OCI-LY7 (cell line): ENCODE results near the gene CSTF1. TPM values are rescaled to one million over a fixed set of nuclear protein-coding genes. Genes with fewer than 3 reads are reported as not detected.

ENCODE experiments used
- BruUV-seq: library from RNA; stranded (reverse); fragments of 400-500 nt; replicated peaks from 2 replicates; lab custom pipeline; 2021; lab: Mats Ljungman, UMichigan
- CTCF ChIA-PET: fragments of 300-600 bp; sonication (Branson Sonifier 250); formaldehyde crosslinking; loops from one replicate; lab custom pipeline; 2022; ENCODE audit warnings: antibody characterized with exemption; ENCODE audit not compliant: unreplicated experiment; lab: Charles Lee
- POLR2A ChIA-PET: fragments of 300-600 bp; sonication (Branson Sonifier 250); formaldehyde crosslinking; loops from one replicate; lab custom pipeline; 2022; ENCODE audit warnings: antibody characterized with exemption; lab: Charles Lee
- DNase-seq: peaks from one replicate; pipeline ENCODE4 v3.0.0-alpha.2; 2015; ENCODE audit warnings: low spot score
- H2AFZ ChIP-seq: fragments of 200-600 bp; sonication (generic), shearing (Covaris generic); 2 replicates; pipeline ENCODE4 v1.6.1; 2014; ENCODE audit warnings: mild to moderate bottlenecking, antibody characterized with exemption, low read length, moderate library complexity
- H3K27ac ChIP-seq: fragments of 200-600 bp; sonication (generic); 2 replicates; pipeline ENCODE4 v1.5.1; 2014; ENCODE audit warnings: mixed run types, low read depth, mild to moderate bottlenecking, moderate library complexity, low read length, inconsistent platforms; ENCODE audit not compliant: poor library complexity, severe bottlenecking
- H3K36me3 ChIP-seq: fragments of 200-600 bp; sonication (generic); 2 replicates; pipeline ENCODE4 v1.6.1; 2014; ENCODE audit warnings: mild to moderate bottlenecking, antibody characterized with exemption, low read length, moderate library complexity, mixed read lengths; ENCODE audit not compliant: insufficient read depth
- H3K4me1 ChIP-seq: fragments of 200-600 bp; sonication (generic); 2 replicates; pipeline ENCODE4 v1.5.1; 2014; ENCODE audit warnings: mild to moderate bottlenecking, low read length; ENCODE audit not compliant: insufficient read depth, poor library complexity, severe bottlenecking
- H3K4me2 ChIP-seq: fragments of 200-600 bp; sonication (generic); 2 replicates; pipeline ENCODE4 v1.6.1; 2014; ENCODE audit warnings: mild to moderate bottlenecking, low read length
- H3K4me3 ChIP-seq: fragments of 200-600 bp; sonication (generic); 2 replicates; pipeline ENCODE4 v1.5.1; 2014; ENCODE audit warnings: mild to moderate bottlenecking, low read depth, low read length; ENCODE audit not compliant: poor library complexity, severe bottlenecking
- H3K79me2 ChIP-seq: fragments of 200-600 bp; sonication (generic); 2 replicates; pipeline ENCODE4 v1.6.1; 2016; ENCODE audit warnings: low read depth, mild to moderate bottlenecking, low read length, moderate library complexity, mixed read lengths; ENCODE audit not compliant: insufficient read depth
- H3K9me2 ChIP-seq: fragments of 200-600 bp; sonication (generic); 2 replicates; pipeline ENCODE4 v1.6.1; 2016; ENCODE audit warnings: mild to moderate bottlenecking, low read length, mixed read lengths; ENCODE audit not compliant: insufficient read depth
- H3K9me3 ChIP-seq: fragments of 200-600 bp; sonication (generic); 2 replicates; pipeline ENCODE4 v1.6.1; 2014; ENCODE audit warnings: mild to moderate bottlenecking, mixed run types, low read length, mixed read lengths
- H4K20me1 ChIP-seq: fragments of 200-600 bp; sonication (generic); 2 replicates; pipeline ENCODE4 v1.6.1; 2014; ENCODE audit warnings: mild to moderate bottlenecking, antibody characterized with exemption, low read length, moderate library complexity, mixed read lengths; ENCODE audit not compliant: insufficient read depth
- EZH2phosphoT487 ChIP-seq: fragments of 200-600 bp; sonication (generic); IDR thresholded peaks from 2 replicates; pipeline ENCODE4 v1.6.1; 2018; ENCODE audit warnings: low read depth, borderline replicate concordance, mild to moderate bottlenecking, mixed run types, antibody characterized with exemption, low read length, moderate library complexity, mixed read lengths
- intact Hi-C: fragments of 100-400 bp; cut with micrococcal nuclease; formaldehyde crosslinking; loops from one replicate; pipeline ENCODE4 v1.10.0; 2022; ENCODE audit not compliant: unreplicated experiment
- total RNA-seq, 2 experiments: library from RNA; depleted of rRNA in 1 of 2; stranded (reverse); fragments of >200 nt in 1 of 2; shearing (Covaris generic) in 1 of 2; gene quantifications; 2 replicates each; pipeline ENCODE4 v1.2.3, GENCODE V29; 2014 to 2022
- TF ChIP-seq, protein P1 (sequence below): fragments of 200-600 bp; sonication (generic); conservative IDR thresholded peaks from 2 replicates; pipeline ENCODE4 v1.5.1; 2014; ENCODE audit warnings: mild to moderate bottlenecking, antibody characterized with exemption, low read length, moderate library complexity, mixed read lengths

Gene CSTF1
- total RNA-seq, 2 experiments from 2014 or later, result 52.1 to 56.0 TPM

DNA sequence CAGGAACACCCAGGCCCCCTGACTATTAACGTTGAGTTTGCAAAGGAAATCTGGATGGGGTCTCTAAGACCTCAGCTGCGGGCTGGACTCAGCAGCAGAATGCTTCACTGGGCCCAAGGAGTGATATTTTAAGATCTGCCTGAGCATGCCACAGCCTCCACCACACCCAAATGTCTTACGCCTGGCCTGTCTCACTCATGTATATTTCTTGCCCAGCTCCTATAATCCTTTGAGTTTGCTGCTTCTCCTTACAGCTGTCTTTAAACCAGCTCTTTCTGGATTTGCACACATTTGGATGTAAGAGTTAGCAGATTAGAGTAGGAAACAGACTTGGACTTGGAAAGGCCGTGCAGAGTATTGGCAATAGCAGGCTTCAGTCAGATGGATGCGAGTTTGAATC, 36.0 kb downstream of the CSTF1 start:
- no TSS peak for BruUV-seq
- Histone ChIP-seq H3K36me3 (no peaks in the 10 kb centered on the region), H3K9me2 (no peaks in the 10 kb centered on the region), H4K20me1 (no peaks in the 10 kb centered on the region), H2AFZ (no peak overlapping the region), H3K27ac (no peak overlapping the region), H3K4me1 (peaks cover 12% of the 10 kb centered on the region), H3K9me3 (no peaks in the 10 kb centered on the region), H3K4me2 (no peak overlapping the region), H3K4me3 (no peak overlapping the region), H3K79me2 (no peaks in the 10 kb centered on the region)
- TF ChIP-seq, protein P1, sequence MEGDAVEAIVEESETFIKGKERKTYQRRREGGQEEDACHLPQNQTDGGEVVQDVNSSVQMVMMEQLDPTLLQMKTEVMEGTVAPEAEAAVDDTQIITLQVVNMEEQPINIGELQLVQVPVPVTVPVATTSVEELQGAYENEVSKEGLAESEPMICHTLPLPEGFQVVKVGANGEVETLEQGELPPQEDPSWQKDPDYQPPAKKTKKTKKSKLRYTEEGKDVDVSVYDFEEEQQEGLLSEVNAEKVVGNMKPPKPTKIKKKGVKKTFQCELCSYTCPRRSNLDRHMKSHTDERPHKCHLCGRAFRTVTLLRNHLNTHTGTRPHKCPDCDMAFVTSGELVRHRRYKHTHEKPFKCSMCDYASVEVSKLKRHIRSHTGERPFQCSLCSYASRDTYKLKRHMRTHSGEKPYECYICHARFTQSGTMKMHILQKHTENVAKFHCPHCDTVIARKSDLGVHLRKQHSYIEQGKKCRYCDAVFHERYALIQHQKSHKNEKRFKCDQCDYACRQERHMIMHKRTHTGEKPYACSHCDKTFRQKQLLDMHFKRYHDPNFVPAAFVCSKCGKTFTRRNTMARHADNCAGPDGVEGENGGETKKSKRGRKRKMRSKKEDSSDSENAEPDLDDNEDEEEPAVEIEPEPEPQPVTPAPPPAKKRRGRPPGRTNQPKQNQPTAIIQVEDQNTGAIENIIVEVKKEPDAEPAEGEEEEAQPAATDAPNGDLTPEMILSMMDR, result no peak
- no peak for TF ChIP-seq EZH2phosphoT487
- intact Hi-C loops, result no loop called here
- ChIA-PET CTCF (interaction anchor here (0.6 kb wide), 1 partner anchor 30 kb away, joined by 3 read pairs; no protein-coding TSS in a partner anchor), POLR2A (interaction anchor here (0.7 kb wide), 1 partner anchor 9 kb away, joined by 3 read pairs; no protein-coding TSS in a partner anchor)
- DNase-seq, result no peak

DNA sequence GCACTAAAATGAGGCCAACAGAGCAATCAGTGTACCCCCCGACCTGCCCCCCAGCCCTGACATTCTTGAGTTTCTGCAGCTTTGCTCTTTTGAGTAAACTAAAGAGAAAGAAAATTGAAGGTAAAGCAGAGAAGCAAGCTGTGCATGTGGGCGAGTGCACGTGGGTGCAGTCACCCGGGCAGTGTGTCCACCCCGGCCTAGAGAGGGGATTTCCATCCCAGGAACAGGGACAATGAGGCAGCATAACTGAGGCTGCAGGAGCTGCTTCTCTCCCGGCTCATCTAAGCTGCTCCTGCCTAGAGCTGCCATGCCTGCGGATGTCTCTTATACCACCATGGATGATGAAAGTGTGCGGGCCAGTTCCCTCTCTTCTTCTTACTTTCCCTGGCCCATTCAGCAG, 36.4 kb downstream of the CSTF1 start:
- no peaks in the 10 kb centered on the region for H3K79me2 ChIP-seq
- no peaks in the 10 kb centered on the region for H3K9me3 ChIP-seq
- DNase-seq, result no peak
- H3K27ac ChIP-seq, result no peak overlapping the region
- no peak overlapping the region for H3K4me3 ChIP-seq
- TF ChIP-seq, protein P1, result no peak
- no peak for TF ChIP-seq EZH2phosphoT487
- H3K4me2 ChIP-seq, result peak overlapping the region; percentile 58; the same call in 1 of the 2 replicates
- H3K4me1 ChIP-seq, result peaks cover 12% of the 10 kb centered on the region
- ChIA-PET CTCF (interaction anchor here (0.6 kb wide), 1 partner anchor 30 kb away, joined by 3 read pairs; no protein-coding TSS in a partner anchor), POLR2A (interaction anchor here (0.7 kb wide), 1 partner anchor 9 kb away, joined by 3 read pairs; no protein-coding TSS in a partner anchor)
- intact Hi-C loops, result no loop called here
- H3K36me3 ChIP-seq, result no peaks in the 10 kb centered on the region
- H4K20me1 ChIP-seq, result no peaks in the 10 kb centered on the region
- peak overlapping the region; percentile 99 for H2AFZ ChIP-seq
- no peaks in the 10 kb centered on the region for H3K9me2 ChIP-seq
- BruUV-seq, result no TSS peak

DNA sequence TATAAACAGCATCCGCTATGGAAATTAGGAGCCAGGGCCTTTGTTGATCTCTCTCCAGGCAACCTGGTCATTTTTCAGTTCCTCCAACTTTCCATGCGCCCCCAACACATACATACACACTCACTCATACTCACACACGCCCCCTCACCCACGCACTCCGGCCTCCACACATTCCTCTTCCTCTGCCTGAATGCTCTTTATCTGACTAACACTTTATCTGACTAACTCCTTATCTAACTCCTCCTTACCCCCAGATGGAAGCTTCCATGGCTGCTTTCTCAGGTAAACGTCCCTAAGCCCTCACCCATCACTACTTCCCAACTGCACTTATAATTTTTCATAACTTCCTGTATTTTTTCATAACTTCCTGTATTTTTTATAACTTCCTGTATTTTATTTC, 37.1 kb downstream of the CSTF1 start:
- no peak overlapping the region for H3K27ac ChIP-seq
- no peaks in the 10 kb centered on the region for H3K9me2 ChIP-seq
- POLR2A ChIA-PET, result no interaction called here
- TF ChIP-seq EZH2phosphoT487, result no peak
- TF ChIP-seq, protein P1, result no peak
- CTCF ChIA-PET, result no interaction called here
- peak overlapping the region; percentile 37 for H3K4me3 ChIP-seq
- H3K36me3 ChIP-seq, result no peaks in the 10 kb centered on the region
- intact Hi-C loops, result no loop called here
- no TSS peak for BruUV-seq
- no peaks in the 10 kb centered on the region for H3K79me2 ChIP-seq
- peak overlapping the region; percentile 99 for H2AFZ ChIP-seq
- H4K20me1 ChIP-seq, result no peaks in the 10 kb centered on the region
- DNase-seq, result no peak
- peak overlapping the region; percentile 58 for H3K4me2 ChIP-seq
- H3K4me1 ChIP-seq, result peaks cover 12% of the 10 kb centered on the region
- H3K9me3 ChIP-seq, result no peaks in the 10 kb centered on the region
